ENCODE results near the gene TEX9.

GRCh38 chr15:56327721-56328502 is 37.3 kb upstream of the TEX9 start:
- no peak for TF ChIP-seq POLR2A (IDR thresholded peaks at IDR 0.05; ENCODE audit: low read length)
- no peak for TF ChIP-seq GATA1 (IDR thresholded peaks at IDR 0.05; ENCODE audit: low read depth, low read length)

All from erythroblast (primary cell).